ENCODE measurements around the gene SP3.
"Not testable (repeated sequence)": the region's sequence is repeated elsewhere in the genome, so short reads cannot be mapped to it uniquely, and the experiment has no call there.

Gene SP3

GRCh38 chr2:173906626-173907025, 58.5 kb downstream of the SP3 start:
- H3K27ac ChIP-seq: no peak overlapping the region
- TF ChIP-seq CTCF (conservative IDR thresholded peaks at IDR 0.05): no peak

- no peak for TF ChIP-seq CTCF (conservative IDR thresholded peaks at IDR 0.05)
- H3K27ac ChIP-seq: no peak overlapping the region
These were observed 61.4 kb downstream of the SP3 start for GRCh38 chr2:173903601-173904394.

DNA sequence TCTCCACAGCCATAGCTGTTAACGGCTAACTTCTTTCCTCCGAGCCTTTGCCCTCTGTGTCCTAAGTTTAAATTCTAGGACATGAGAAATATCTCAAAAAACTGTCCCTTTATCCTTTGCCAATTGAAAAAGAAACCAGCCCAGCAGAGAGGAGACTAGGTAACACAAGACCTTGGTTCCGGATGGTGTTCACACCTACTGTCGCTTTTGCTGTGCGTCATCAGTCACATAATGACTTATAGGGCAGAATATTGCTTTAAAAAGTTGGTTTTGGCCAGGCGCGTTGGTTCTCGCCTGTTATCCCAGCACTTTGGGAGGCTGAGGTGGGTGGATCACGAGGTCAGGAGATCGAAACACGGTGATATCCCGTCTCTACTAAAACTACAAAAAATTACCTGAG, 66.2 kb downstream of the SP3 start:
- no peak for TF ChIP-seq CTCF (conservative IDR thresholded peaks at IDR 0.05)
- no peak overlapping the region for H3K27ac ChIP-seq

- TF ChIP-seq CTCF (conservative IDR thresholded peaks at IDR 0.05): no peak
- H3K27ac ChIP-seq: no peak overlapping the region
These were observed 67.0 kb downstream of the SP3 start for GRCh38 chr2:173898178-173898668.

DNA sequence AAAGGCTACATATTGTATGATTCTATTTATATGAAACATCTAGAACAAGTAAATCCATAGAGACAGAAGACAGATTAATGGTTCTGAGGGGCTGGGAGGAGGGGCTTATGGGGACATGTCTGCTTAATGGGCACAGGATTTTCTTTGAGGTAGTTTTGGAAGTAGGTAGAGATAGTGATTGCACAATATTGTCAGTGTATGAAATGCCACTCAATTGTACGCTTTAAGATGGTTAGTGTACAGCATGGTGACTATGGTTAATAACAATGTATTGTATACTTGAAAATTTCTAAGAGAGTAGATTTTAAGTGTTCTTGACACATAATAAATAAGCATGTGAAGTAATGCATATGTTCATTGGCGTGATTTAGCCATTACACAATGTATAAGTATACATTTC, 68.4 kb downstream of the SP3 start:
- no peak for TF ChIP-seq CTCF (conservative IDR thresholded peaks at IDR 0.05)
- H3K27ac ChIP-seq: no peak overlapping the region

- H3K27ac ChIP-seq: no peak overlapping the region
- no peak for TF ChIP-seq CTCF (conservative IDR thresholded peaks at IDR 0.05)
These were observed 72.8 kb downstream of the SP3 start for GRCh38 chr2:173892341-173892740.

GRCh38 chr2:173891315-173892037, 73.7 kb downstream of the SP3 start:
- TF ChIP-seq CTCF (conservative IDR thresholded peaks at IDR 0.05): no peak
- no peak overlapping the region for H3K27ac ChIP-seq

GRCh38 chr2:173889464-173889863, 75.7 kb downstream of the SP3 start:
- not testable (repeated sequence) for H3K27ac ChIP-seq
